Suppressor macrophage treated with lipopolysaccharide for 4 hours (primary cell): Measurements from ENCODE around the gene TUBA1C.
A peak's percentile ranks its signal among the peaks of the same experiment; 100 is the strongest.
"Not testable (repeated sequence)": the region's sequence is repeated elsewhere in the genome, so short reads cannot be mapped to it uniquely, and the experiment has no call there.

Experiments used
- DNase-seq: peaks from one replicate; pipeline ENCODE4 v3.0.0-alpha.2; 2020

TUBA1C gene

GRCh38 chr12:49264873-49265792 lies at the start of gene TUBA1C:
Gene TUBA1C (plus strand): TSS chr12:49265082. CDS start chr12:49265182, 100 bp downstream.
- DNase-seq: peak; percentile 97

- DNase-seq: no peak
Observed at GRCh38 chr12:49219417-49220026, 45.4 kb upstream of the TUBA1C start.

GRCh38 chr12:49220972-49221371 lies 43.9 kb upstream of the TUBA1C start:
- DNase-seq: no peak

- DNase-seq: no peak
Observed at GRCh38 chr12:49223122-49223521, 41.8 kb upstream of the TUBA1C start.

GRCh38 chr12:49223590-49224369 lies 41.1 kb upstream of the TUBA1C start:
- DNase-seq: peak; percentile 36

GRCh38 chr12:49225576-49226166 lies 39.2 kb upstream of the TUBA1C start:
- DNase-seq: peak; percentile 31

- DNase-seq: no peak
Observed at GRCh38 chr12:49227713-49228112, 37.2 kb upstream of the TUBA1C start.

GRCh38 chr12:49228653-49229052 lies 36.2 kb upstream of the TUBA1C start:
- no peak for DNase-seq

GRCh38 chr12:49230176-49230804 lies 34.6 kb upstream of the TUBA1C start:
- no peak for DNase-seq

GRCh38 chr12:49230805-49231194 lies 34.1 kb upstream of the TUBA1C start:
- DNase-seq: peak; percentile 96

GRCh38 chr12:49231878-49232655 lies 32.8 kb upstream of the TUBA1C start:
- no peak for DNase-seq

- DNase-seq: peak; percentile 42
Observed at GRCh38 chr12:49232940-49233841, 31.7 kb upstream of the TUBA1C start.

- peak; percentile 97 for DNase-seq
Observed at GRCh38 chr12:49233842-49234526, 30.9 kb upstream of the TUBA1C start.

- peak; percentile 42 for DNase-seq
Observed at GRCh38 chr12:49236423-49236822, 28.5 kb upstream of the TUBA1C start.

- no peak for DNase-seq
Observed at GRCh38 chr12:49243631-49244030, 21.3 kb upstream of the TUBA1C start.

GRCh38 chr12:49244176-49244575 lies 20.7 kb upstream of the TUBA1C start:
- peak; percentile 51 for DNase-seq

GRCh38 chr12:49251357-49251756 lies 13.5 kb upstream of the TUBA1C start:
- DNase-seq: no peak

- DNase-seq: no peak
Observed at GRCh38 chr12:49253033-49253623, 11.8 kb upstream of the TUBA1C start.

- not testable (repeated sequence) for DNase-seq
Observed at GRCh38 chr12:49255456-49255855, 9.4 kb upstream of the TUBA1C start.
